Amniotic epithelial cell (primary cell): ENCODE data around the gene SH2D3C.

ENCODE experiments used
- DNase-seq: peaks from one replicate; pipeline ENCODE4 v3.0.0-alpha.2; 2010; ENCODE audit warnings: low read depth

SH2D3C gene

GRCh38 chr9:127738666-127739065 lies 39.8 kb downstream of the SH2D3C start:
- no peak for DNase-seq

GRCh38 chr9:127735530-127736185 lies 42.8 kb downstream of the SH2D3C start:
- no peak for DNase-seq

- peak; percentile 92 for DNase-seq
Measured at GRCh38 chr9:127734747-127735529, 43.5 kb downstream of the SH2D3C start, which contains the start of gene TOR2A. Gene TOR2A, minus strand, starts transcription at chr9:127735294. Its CDS starts 24 bp downstream, at chr9:127735270.

- no peak for DNase-seq
Measured at GRCh38 chr9:127734247-127734746, 44.2 kb downstream of the SH2D3C start.

GRCh38 chr9:127733614-127734013 lies 44.9 kb downstream of the SH2D3C start:
- DNase-seq: no peak

- DNase-seq: no peak
Measured at GRCh38 chr9:127732444-127732843, 46.0 kb downstream of the SH2D3C start.

- no peak for DNase-seq
Measured at GRCh38 chr9:127731938-127732337, 46.5 kb downstream of the SH2D3C start.

GRCh38 chr9:127730799-127731410 lies 47.6 kb downstream of the SH2D3C start:
- no peak for DNase-seq

GRCh38 chr9:127730262-127730661 lies 48.2 kb downstream of the SH2D3C start:
- no peak for DNase-seq

- DNase-seq: no peak
Measured at GRCh38 chr9:127729522-127730256, 48.8 kb downstream of the SH2D3C start.

GRCh38 chr9:127728808-127729207 lies 49.7 kb downstream of the SH2D3C start:
- no peak for DNase-seq

- no peak for DNase-seq
Measured at GRCh38 chr9:127726871-127727270, 51.6 kb downstream of the SH2D3C start.

GRCh38 chr9:127724012-127724411 lies 54.5 kb downstream of the SH2D3C start:
- DNase-seq: no peak

GRCh38 chr9:127723444-127723843 lies 55.0 kb downstream of the SH2D3C start:
- no peak for DNase-seq

GRCh38 chr9:127723013-127723412 lies 55.5 kb downstream of the SH2D3C start:
- no peak for DNase-seq

- no peak for DNase-seq
Measured at GRCh38 chr9:127722055-127722745, 56.3 kb downstream of the SH2D3C start.

- DNase-seq: no peak
Measured at GRCh38 chr9:127721391-127721821, 57.1 kb downstream of the SH2D3C start.

GRCh38 chr9:127720865-127721227 lies 57.6 kb downstream of the SH2D3C start:
- no peak for DNase-seq

- no peak for DNase-seq
Measured at GRCh38 chr9:127720031-127720864, 58.2 kb downstream of the SH2D3C start.

GRCh38 chr9:127717766-127718165 lies 60.7 kb downstream of the SH2D3C start:
- DNase-seq: no peak

- no peak for DNase-seq
Measured at GRCh38 chr9:127716412-127716811, 62.1 kb downstream of the SH2D3C start.
